SK-N-SH treated with all-trans-retinoic acid at 6 μM for 48 hours (cell line): ENCODE measurements around the gene TSC1.

Source experiments
- ATAC-seq: fragments of 200-7000 bp; cut with Tn5 transposase; 3 replicates; pipeline ENCODE4 v1.9.1; 2020; ENCODE audit warnings: mild to moderate bottlenecking, moderate library complexity
- ARNTL ChIP-seq: fragments of 450-650 bp; formaldehyde crosslinking; IDR thresholded peaks from 2 replicates; pipeline ENCODE4 v1.5.0; 2020; ENCODE audit warnings: low read depth, mild to moderate bottlenecking, moderate library complexity, borderline replicate concordance
- BACH2 ChIP-seq: fragments of 250-450 bp; sonication (Bioruptor Pico); IDR thresholded peaks from 2 replicates; pipeline ENCODE4 v1.9.0; 2021; ENCODE audit warnings: mild to moderate bottlenecking, borderline replicate concordance
- ESRRG ChIP-seq: fragments of 250-450 bp; sonication (Bioruptor Pico); IDR thresholded peaks from 2 replicates; pipeline ENCODE4 v1.6.1; 2021; ENCODE audit warnings: mild to moderate bottlenecking
- GLIS3 ChIP-seq: fragments of 250-450 bp; sonication (Bioruptor Pico); IDR thresholded peaks from 2 replicates; pipeline ENCODE4 v1.5.0; 2020; ENCODE audit warnings: mild to moderate bottlenecking, moderate library complexity
- ISL1 ChIP-seq: fragments of 250-450 bp; sonication (Bioruptor Pico); IDR thresholded peaks from 2 replicates; pipeline ENCODE4 v2.1.2; 2022; ENCODE audit warnings: mild to moderate bottlenecking, moderate library complexity
- OSR1 ChIP-seq: fragments of 250-450 bp; sonication (Bioruptor Pico); IDR thresholded peaks from 2 replicates; pipeline ENCODE4 v1.8.0; 2022; ENCODE audit warnings: moderate library complexity, mild to moderate bottlenecking, inconsistent platforms
- PPARA ChIP-seq: fragments of 250-450 bp; sonication (Bioruptor Pico); IDR thresholded peaks from 2 replicates; pipeline ENCODE4 v1.5.0; 2020; ENCODE audit warnings: mild to moderate bottlenecking, borderline replicate concordance
- RARB ChIP-seq: fragments of 250-450 bp; sonication (Bioruptor Pico); IDR thresholded peaks from 2 replicates; pipeline ENCODE4 v1.8.0; 2021; ENCODE audit warnings: mild to moderate bottlenecking, moderate library complexity
- SNAI2 ChIP-seq: fragments of 250-450 bp; sonication (Bioruptor Pico); IDR thresholded peaks from 2 replicates; pipeline ENCODE4 v1.5.0; 2020; ENCODE audit warnings: mild to moderate bottlenecking, moderate library complexity
- TOX ChIP-seq: fragments of 250-450 bp; sonication (Bioruptor Pico); IDR thresholded peaks from 2 replicates; pipeline ENCODE4 v1.8.0; 2021; ENCODE audit warnings: mild to moderate bottlenecking, moderate library complexity, borderline replicate concordance
- ZC3H10 ChIP-seq: fragments of 250-450 bp; sonication (Bioruptor Pico); IDR thresholded peaks from 2 replicates; pipeline ENCODE4 v1.5.1; 2021; ENCODE audit warnings: mild to moderate bottlenecking, moderate library complexity
- ZFP3 ChIP-seq: fragments of 250-450 bp; sonication (Bioruptor Pico); IDR thresholded peaks from 2 replicates; pipeline ENCODE4 v1.5.0; 2020; ENCODE audit warnings: mild to moderate bottlenecking, moderate library complexity
- ZFP30 ChIP-seq: fragments of 450-650 bp; formaldehyde crosslinking; IDR thresholded peaks from 2 replicates; pipeline ENCODE4 v1.5.0; 2022; ENCODE audit warnings: mild to moderate bottlenecking, moderate library complexity
- ZNF565 ChIP-seq: fragments of 450-650 bp; formaldehyde crosslinking; conservative IDR thresholded peaks from 2 replicates; pipeline ENCODE4 v1.5.0; 2020; ENCODE audit warnings: low read depth, mild to moderate bottlenecking, moderate library complexity
- ZNF70 ChIP-seq: fragments of 450-650 bp; formaldehyde crosslinking; IDR thresholded peaks from 2 replicates; pipeline ENCODE4 v1.5.0; 2020; ENCODE audit warnings: mild to moderate bottlenecking, moderate library complexity
- ZNF8 ChIP-seq: fragments of 450-650 bp; formaldehyde crosslinking; IDR thresholded peaks from 2 replicates; pipeline ENCODE4 v1.5.0; 2020; ENCODE audit warnings: mild to moderate bottlenecking, moderate library complexity
- TF ChIP-seq, protein P1 (sequence below): fragments of 250-450 bp; sonication (Bioruptor Pico); IDR thresholded peaks from 2 replicates; pipeline ENCODE4 v1.5.1; 2021; ENCODE audit warnings: mild to moderate bottlenecking, moderate library complexity
- TF ChIP-seq, protein P2 (sequence below): fragments of 250-450 bp; sonication (Bioruptor Pico); IDR thresholded peaks from 2 replicates; pipeline ENCODE4 v1.5.0; 2020; ENCODE audit warnings: mild to moderate bottlenecking, moderate library complexity
- TF ChIP-seq, protein P3 (sequence below): fragments of 250-450 bp; sonication (Bioruptor Pico); IDR thresholded peaks from 2 replicates; pipeline ENCODE4 v1.5.1; 2020; ENCODE audit warnings: low read depth, mild to moderate bottlenecking, moderate library complexity
- TF ChIP-seq, protein P4 (sequence below): fragments of 250-450 bp; sonication (Bioruptor Pico); IDR thresholded peaks from 2 replicates; pipeline ENCODE4 v1.8.0; 2021; ENCODE audit warnings: low read depth, mild to moderate bottlenecking, moderate library complexity, borderline replicate concordance

The TSC1 gene

DNA sequence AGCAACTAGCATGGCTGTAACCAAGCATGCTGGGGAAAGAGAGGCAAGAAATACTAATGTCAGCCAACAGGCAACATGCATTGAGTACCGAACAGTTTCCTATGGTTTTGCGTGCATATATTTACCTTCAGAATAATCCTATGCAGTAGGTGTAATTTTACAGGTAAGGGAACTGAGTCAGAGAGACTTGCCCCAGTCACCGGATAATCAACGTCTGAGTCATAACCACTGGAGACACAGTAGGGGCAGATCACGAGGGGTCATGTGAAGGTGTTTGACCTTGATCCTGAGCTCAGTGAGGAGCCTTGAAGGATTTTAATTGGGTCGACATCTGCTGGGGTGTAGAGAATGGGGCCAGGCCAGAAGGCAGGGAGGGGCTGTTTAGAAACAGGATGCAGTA is 13.4 kb upstream of the TSC1 start (continued):
- TF ChIP-seq, protein P1, sequence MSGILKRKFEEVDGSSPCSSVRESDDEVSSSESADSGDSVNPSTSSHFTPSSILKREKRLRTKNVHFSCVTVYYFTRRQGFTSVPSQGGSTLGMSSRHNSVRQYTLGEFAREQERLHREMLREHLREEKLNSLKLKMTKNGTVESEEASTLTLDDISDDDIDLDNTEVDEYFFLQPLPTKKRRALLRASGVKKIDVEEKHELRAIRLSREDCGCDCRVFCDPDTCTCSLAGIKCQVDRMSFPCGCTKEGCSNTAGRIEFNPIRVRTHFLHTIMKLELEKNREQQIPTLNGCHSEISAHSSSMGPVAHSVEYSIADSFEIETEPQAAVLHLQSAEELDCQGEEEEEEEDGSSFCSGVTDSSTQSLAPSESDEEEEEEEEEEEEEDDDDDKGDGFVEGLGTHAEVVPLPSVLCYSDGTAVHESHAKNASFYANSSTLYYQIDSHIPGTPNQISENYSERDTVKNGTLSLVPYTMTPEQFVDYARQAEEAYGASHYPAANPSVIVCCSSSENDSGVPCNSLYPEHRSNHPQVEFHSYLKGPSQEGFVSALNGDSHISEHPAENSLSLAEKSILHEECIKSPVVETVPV (CRISPR knock-in tag), result no peak
- TF ChIP-seq ISL1 (CRISPR knock-in tag), result no peak

DNA sequence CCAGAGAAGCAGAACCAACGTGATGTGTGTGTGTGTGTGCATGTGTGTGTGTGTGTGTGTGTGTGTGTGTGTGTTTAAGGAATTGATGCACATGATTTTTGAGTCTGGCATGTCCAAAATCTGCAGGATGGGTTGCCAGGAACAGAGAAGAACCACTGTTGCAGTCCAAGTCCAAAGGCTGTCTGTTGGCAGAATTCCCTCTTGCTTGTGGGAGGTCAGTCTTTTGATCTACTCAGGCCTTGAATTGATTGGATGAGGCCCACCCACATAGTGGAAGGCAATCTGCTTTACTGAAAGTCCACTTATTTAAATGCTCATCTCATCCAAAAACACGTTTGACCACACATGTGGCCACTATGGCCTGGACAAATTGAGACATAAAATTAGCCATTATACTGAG is 11.4 kb upstream of the TSC1 start:
- no peak for TF ChIP-seq PPARA (CRISPR knock-in tag)
- TF ChIP-seq GLIS3 (CRISPR knock-in tag), result no peak
- TF ChIP-seq OSR1 (CRISPR knock-in tag), result no peak
- TF ChIP-seq, protein P2, sequence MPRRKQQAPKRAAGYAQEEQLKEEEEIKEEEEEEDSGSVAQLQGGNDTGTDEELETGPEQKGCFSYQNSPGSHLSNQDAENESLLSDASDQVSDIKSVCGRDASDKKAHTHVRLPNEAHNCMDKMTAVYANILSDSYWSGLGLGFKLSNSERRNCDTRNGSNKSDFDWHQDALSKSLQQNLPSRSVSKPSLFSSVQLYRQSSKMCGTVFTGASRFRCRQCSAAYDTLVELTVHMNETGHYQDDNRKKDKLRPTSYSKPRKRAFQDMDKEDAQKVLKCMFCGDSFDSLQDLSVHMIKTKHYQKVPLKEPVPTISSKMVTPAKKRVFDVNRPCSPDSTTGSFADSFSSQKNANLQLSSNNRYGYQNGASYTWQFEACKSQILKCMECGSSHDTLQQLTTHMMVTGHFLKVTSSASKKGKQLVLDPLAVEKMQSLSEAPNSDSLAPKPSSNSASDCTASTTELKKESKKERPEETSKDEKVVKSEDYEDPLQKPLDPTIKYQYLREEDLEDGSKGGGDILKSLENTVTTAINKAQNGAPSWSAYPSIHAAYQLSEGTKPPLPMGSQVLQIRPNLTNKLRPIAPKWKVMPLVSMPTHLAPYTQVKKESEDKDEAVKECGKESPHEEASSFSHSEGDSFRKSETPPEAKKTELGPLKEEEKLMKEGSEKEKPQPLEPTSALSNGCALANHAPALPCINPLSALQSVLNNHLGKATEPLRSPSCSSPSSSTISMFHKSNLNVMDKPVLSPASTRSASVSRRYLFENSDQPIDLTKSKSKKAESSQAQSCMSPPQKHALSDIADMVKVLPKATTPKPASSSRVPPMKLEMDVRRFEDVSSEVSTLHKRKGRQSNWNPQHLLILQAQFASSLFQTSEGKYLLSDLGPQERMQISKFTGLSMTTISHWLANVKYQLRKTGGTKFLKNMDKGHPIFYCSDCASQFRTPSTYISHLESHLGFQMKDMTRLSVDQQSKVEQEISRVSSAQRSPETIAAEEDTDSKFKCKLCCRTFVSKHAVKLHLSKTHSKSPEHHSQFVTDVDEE, result no peak
- TF ChIP-seq, protein P1 (CRISPR knock-in tag), result no peak
- no peak for TF ChIP-seq BACH2 (CRISPR knock-in tag)
- no peak for TF ChIP-seq ZNF8
- no peak for ATAC-seq

DNA sequence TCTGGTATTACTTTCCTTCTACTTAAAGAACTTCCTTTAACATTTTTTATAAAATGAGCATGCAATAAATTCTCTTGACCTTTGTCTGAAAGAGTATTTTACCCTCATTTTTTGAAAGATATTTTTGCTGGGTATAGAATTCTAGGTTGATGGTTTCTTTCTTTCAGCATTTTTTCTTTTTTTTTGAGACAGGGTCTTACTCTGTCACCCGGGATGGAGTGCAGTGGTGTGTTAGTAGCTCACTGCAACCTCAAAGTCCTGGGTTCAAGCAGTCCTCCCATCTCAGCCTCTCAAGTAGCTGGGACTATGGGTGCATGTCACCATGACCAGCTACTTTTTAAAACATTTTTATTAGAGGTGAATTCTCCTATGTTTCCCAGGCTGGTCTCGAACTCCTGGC is 10.7 kb upstream of the TSC1 start:
- ATAC-seq, result no peak
- TF ChIP-seq ZC3H10 (CRISPR knock-in tag) (no peak), ZNF70 (no peak), ZFP3 (CRISPR knock-in tag) (no peak), ARNTL (CRISPR knock-in tag) (no peak), OSR1 (CRISPR knock-in tag) (no peak), ESRRG (no peak), ZNF565 (no peak), GLIS3 (CRISPR knock-in tag) (no peak), SNAI2 (CRISPR knock-in tag) (no peak), ZNF8 (no peak), ISL1 (CRISPR knock-in tag) (no peak), RARB (CRISPR knock-in tag) (no peak), TOX (CRISPR knock-in tag) (no peak), PPARA (CRISPR knock-in tag) (no peak), ZFP30 (CRISPR knock-in tag) (no peak)
- TF ChIP-seq, protein P3, sequence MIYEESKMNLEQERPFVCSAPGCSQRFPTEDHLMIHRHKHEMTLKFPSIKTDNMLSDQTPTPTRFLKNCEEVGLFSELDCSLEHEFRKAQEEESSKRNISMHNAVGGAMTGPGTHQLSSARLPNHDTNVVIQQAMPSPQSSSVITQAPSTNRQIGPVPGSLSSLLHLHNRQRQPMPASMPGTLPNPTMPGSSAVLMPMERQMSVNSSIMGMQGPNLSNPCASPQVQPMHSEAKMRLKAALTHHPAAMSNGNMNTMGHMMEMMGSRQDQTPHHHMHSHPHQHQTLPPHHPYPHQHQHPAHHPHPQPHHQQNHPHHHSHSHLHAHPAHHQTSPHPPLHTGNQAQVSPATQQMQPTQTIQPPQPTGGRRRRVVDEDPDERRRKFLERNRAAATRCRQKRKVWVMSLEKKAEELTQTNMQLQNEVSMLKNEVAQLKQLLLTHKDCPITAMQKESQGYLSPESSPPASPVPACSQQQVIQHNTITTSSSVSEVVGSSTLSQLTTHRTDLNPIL (CRISPR knock-in tag), result no peak
- TF ChIP-seq, protein P1 (CRISPR knock-in tag), result no peak
- TF ChIP-seq, protein P4, sequence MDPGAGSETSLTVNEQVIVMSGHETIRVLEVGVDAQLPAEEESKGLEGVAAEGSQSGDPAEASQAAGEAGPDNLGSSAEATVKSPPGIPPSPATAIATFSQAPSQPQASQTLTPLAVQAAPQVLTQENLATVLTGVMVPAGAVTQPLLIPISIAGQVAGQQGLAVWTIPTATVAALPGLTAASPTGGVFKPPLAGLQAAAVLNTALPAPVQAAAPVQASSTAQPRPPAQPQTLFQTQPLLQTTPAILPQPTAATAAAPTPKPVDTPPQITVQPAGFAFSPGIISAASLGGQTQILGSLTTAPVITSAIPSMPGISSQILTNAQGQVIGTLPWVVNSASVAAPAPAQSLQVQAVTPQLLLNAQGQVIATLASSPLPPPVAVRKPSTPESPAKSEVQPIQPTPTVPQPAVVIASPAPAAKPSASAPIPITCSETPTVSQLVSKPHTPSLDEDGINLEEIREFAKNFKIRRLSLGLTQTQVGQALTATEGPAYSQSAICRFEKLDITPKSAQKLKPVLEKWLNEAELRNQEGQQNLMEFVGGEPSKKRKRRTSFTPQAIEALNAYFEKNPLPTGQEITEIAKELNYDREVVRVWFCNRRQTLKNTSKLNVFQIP (CRISPR knock-in tag), result no peak
- TF ChIP-seq, protein P2, result no peak
